ENCODE data around the gene USP14. TPM values are rescaled to one million over a fixed set of nuclear protein-coding genes. Genes with fewer than 3 reads are reported as not detected.

Gene USP14
- 11.4 and 14.5 TPM in 2 replicates for total RNA-seq

GRCh38 chr18:158128-159036, at the start of gene USP14:
Gene USP14, plus strand, starts transcription at chr18:158557. Its CDS starts 142 bp downstream, at chr18:158699.

Other genes starting within 250 kb of the USP14 start
- not detected in 2 replicates for gene TUBB8B, start 108.9 kb upstream of the USP14 start, total RNA-seq
- 15.6 and 20.2 TPM in 2 replicates for gene THOC1, start 109.5 kb downstream of the USP14 start, total RNA-seq

Measured in bronchus fibroblast of lung (primary cell).